M059J (cell line): Measurements from ENCODE around the gene RSPH1. TPM values are rescaled to one million over a fixed set of nuclear protein-coding genes. Genes with fewer than 3 reads are reported as not detected.
A peak's percentile ranks its signal among the peaks of the same experiment; 100 is the strongest.

Source experiments
- DNase-seq: peaks from one replicate; pipeline ENCODE4 v3.0.0-alpha.2; 2012; ENCODE audit warnings: low read depth
- total RNA-seq: library from RNA; depleted of rRNA; stranded (reverse); fragments of >200 nt; shearing (Covaris generic); gene quantifications from 2 replicates; pipeline ENCODE4 v1.2.3, GENCODE V29; 2014

Gene RSPH1
- total RNA-seq, 1 experiment from 2014 or later, result not detected

GRCh38 chr21:42532466-42533181 is 36.6 kb upstream of the RSPH1 start:
- peak; percentile 66 for DNase-seq

GRCh38 chr21:42531771-42532170 is 35.7 kb upstream of the RSPH1 start:
- no peak for DNase-seq

- no peak for DNase-seq
These were observed 34.1 kb upstream of the RSPH1 start for GRCh38 chr21:42530167-42530518.

GRCh38 chr21:42527489-42528158 is 31.6 kb upstream of the RSPH1 start:
- DNase-seq, result no peak

- no peak for DNase-seq
These were observed 31.1 kb upstream of the RSPH1 start for GRCh38 chr21:42527127-42527488.

GRCh38 chr21:42526379-42526727 is 30.3 kb upstream of the RSPH1 start:
- DNase-seq, result no peak

GRCh38 chr21:42525676-42526378 is 29.8 kb upstream of the RSPH1 start:
- no peak for DNase-seq

- DNase-seq, result no peak
These were observed 29.1 kb upstream of the RSPH1 start for GRCh38 chr21:42525029-42525581.

- DNase-seq, result peak; percentile 81
These were observed 28.5 kb upstream of the RSPH1 start for GRCh38 chr21:42524341-42525028.

- DNase-seq, result no peak
These were observed 27.9 kb upstream of the RSPH1 start for GRCh38 chr21:42523941-42524340.

GRCh38 chr21:42523211-42523610 is 27.2 kb upstream of the RSPH1 start:
- no peak for DNase-seq

GRCh38 chr21:42522771-42523170 is 26.7 kb upstream of the RSPH1 start:
- no peak for DNase-seq

GRCh38 chr21:42522271-42522670 is 26.2 kb upstream of the RSPH1 start:
- no peak for DNase-seq

- DNase-seq, result no peak
These were observed 25.8 kb upstream of the RSPH1 start for GRCh38 chr21:42521805-42522204.

GRCh38 chr21:42521384-42521783 is 25.4 kb upstream of the RSPH1 start:
- DNase-seq, result no peak

- DNase-seq, result no peak
These were observed 24.7 kb upstream of the RSPH1 start for GRCh38 chr21:42520628-42521253.

- DNase-seq, result no peak
These were observed 22.6 kb upstream of the RSPH1 start for GRCh38 chr21:42518626-42519025.

GRCh38 chr21:42518215-42518614 is 22.2 kb upstream of the RSPH1 start:
- peak; percentile 94 for DNase-seq

GRCh38 chr21:42515708-42516502 is 19.9 kb upstream of the RSPH1 start:
- peak; percentile 61 for DNase-seq

GRCh38 chr21:42514883-42515228 is 18.8 kb upstream of the RSPH1 start:
- no peak for DNase-seq
